Right lobe of liver (tissue), 4 donors: ENCODE results near the gene AIG1.

Experiments
- CTCF ChIP-seq, 4 donors: fragments of 200-600 bp in 3 of 4; fragments of 450-650 bp in 1 of 4; IDR thresholded peaks; one replicate each; pipeline versions ENCODE4 v1.5.1 to v1.8.0; 2016 to 2022; ENCODE audit warnings: antibody characterized with exemption in 4 of 4, mild to moderate bottlenecking in 2 of 4
- POLR2A ChIP-seq: fragments of 450-650 bp; IDR thresholded peaks from one replicate; pipeline ENCODE4 v1.6.1; 2017; ENCODE audit warnings: antibody characterized with exemption, mild to moderate bottlenecking
- donor health status: DM: no; HTN: no; CAD: no.
- donor health status: DM: no; HTN: no; CAD: no.
- donor health status: DM: no; HTN: yes; CAD: no.

GRCh38 chr6:143357561-143358255 lies 297.0 kb downstream of the AIG1 start:
- no peak for TF ChIP-seq CTCF (IDR thresholded peaks at IDR 0.05)
- TF ChIP-seq POLR2A = no peak
